Measurements from ENCODE around the gene FAM20B. TPM values are rescaled to one million over a fixed set of nuclear protein-coding genes. Genes with fewer than 3 reads are reported as not detected.

Gene FAM20B
- total and polyA plus RNA-seq, 4 donors, result 3.1 to 39.8 (median 13.6) TPM

DNA sequence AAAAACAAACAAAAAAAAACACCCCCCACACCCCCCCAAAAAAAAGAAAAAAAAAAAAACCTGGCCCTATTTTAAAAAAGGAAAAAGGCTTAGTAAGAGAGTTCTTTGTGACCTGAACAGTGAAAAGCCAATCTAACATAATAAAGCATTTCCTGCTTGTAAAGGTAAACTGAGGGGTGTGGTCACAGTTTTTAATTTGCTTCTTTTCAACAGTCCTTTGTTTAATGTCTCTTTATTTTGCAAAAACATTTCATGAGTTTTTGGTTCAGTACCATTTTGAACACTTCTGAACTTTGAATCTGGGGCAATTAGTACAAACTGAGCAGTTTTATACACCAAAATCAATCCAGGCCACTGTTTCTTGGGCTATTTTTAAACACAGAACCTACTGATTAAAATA is 93.8 kb downstream of the FAM20B start:
- H3K9ac ChIP-seq (ENCODE audit: low read depth in 1 of 2, low read length in 2 of 2), result no peak overlapping the region
- H3K27ac ChIP-seq (ENCODE audit: low read depth in 1 of 2, low read length in 2 of 2), result no peak overlapping the region
- no peak for TF ChIP-seq FOXA1 (IDR thresholded peaks at IDR 0.05)
- peak; percentile 49 to 56 for TF ChIP-seq HNF4A (conservative IDR thresholded peaks at IDR 0.05)
- TF ChIP-seq TAF1 (conservative IDR thresholded peaks at IDR 0.05), result no peak
- no peak for TF ChIP-seq RAD21 (IDR thresholded peaks at IDR 0.05)
- TF ChIP-seq, protein P1, sequence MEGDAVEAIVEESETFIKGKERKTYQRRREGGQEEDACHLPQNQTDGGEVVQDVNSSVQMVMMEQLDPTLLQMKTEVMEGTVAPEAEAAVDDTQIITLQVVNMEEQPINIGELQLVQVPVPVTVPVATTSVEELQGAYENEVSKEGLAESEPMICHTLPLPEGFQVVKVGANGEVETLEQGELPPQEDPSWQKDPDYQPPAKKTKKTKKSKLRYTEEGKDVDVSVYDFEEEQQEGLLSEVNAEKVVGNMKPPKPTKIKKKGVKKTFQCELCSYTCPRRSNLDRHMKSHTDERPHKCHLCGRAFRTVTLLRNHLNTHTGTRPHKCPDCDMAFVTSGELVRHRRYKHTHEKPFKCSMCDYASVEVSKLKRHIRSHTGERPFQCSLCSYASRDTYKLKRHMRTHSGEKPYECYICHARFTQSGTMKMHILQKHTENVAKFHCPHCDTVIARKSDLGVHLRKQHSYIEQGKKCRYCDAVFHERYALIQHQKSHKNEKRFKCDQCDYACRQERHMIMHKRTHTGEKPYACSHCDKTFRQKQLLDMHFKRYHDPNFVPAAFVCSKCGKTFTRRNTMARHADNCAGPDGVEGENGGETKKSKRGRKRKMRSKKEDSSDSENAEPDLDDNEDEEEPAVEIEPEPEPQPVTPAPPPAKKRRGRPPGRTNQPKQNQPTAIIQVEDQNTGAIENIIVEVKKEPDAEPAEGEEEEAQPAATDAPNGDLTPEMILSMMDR (IDR thresholded peaks at IDR 0.05; ENCODE audit: low read depth, low read length, missing input control), result no peak
- TF ChIP-seq NR2F2 (IDR thresholded peaks at IDR 0.05), result no peak
- H3K4me1 ChIP-seq (ENCODE audit: control insufficient read depth in 4 of 4, insufficient read depth in 4 of 4, low read length in 3 of 4), result peaks cover 3 to 23% (median 18%) of the 10 kb centered on the region in 4 donors
- no peaks in the 10 kb centered on the region for H3K9me3 ChIP-seq (ENCODE audit: control insufficient read depth in 4 of 4, low read length in 3 of 4)
- H3K4me3 ChIP-seq (ENCODE audit: low read depth in 1 of 3, low read length in 3 of 3), result no peak overlapping the region
- no peak for DNase-seq (ENCODE audit: low spot score)
- no peaks in the 10 kb centered on the region for H3K27me3 ChIP-seq (ENCODE audit: control insufficient read depth in 4 of 4, insufficient read depth in 4 of 4, low read length in 3 of 4)
- peaks cover 3 to 10% (median 6%) of the 10 kb centered on the region in 4 donors for H3K36me3 ChIP-seq (ENCODE audit: control insufficient read depth in 4 of 4, insufficient read depth in 3 of 4, low read depth in 1 of 4, low read length in 3 of 4)

DNA sequence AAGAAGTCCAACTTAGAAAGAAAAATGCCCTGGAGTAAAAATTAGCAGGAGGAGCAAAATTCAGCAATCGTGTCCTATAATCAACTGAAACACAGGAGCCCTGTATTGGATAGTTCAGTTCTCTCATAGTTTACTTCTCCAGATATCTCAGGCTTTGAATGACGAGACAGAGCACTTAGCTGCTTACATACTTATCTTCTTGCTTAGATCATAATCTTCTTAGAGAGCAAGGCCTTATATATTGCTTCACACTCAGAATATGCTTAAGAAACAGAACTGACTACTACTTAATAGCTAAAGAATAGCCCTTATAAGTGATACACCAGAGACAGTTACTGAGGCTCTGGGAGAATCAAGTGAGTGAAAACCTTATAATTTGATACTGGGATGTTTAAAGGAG is 95.0 kb downstream of the FAM20B start:
- TF ChIP-seq HNF4A (conservative IDR thresholded peaks at IDR 0.05) (no peak), NR2F2 (IDR thresholded peaks at IDR 0.05) (no peak), RAD21 (IDR thresholded peaks at IDR 0.05) (no peak), JUND (IDR thresholded peaks at IDR 0.05) (no peak), FOXA1 (IDR thresholded peaks at IDR 0.05) (no peak), TAF1 (conservative IDR thresholded peaks at IDR 0.05) (no peak), RXRA (IDR thresholded peaks at IDR 0.05) (no peak), FOXA2 (IDR thresholded peaks at IDR 0.05) (no peak), SP1 (IDR thresholded peaks at IDR 0.05) (no peak), GABPA (IDR thresholded peaks at IDR 0.05 in 1 of 2, conservative IDR thresholded peaks at IDR 0.05 in 1 of 2) (no peak), YY1 (IDR thresholded peaks at IDR 0.05) (no peak), EGR1 (IDR thresholded peaks at IDR 0.05; ENCODE audit: low read depth in 2 of 2) (no peak), HNF4G (IDR thresholded peaks at IDR 0.05) (no peak)
- TF ChIP-seq, protein P2, sequence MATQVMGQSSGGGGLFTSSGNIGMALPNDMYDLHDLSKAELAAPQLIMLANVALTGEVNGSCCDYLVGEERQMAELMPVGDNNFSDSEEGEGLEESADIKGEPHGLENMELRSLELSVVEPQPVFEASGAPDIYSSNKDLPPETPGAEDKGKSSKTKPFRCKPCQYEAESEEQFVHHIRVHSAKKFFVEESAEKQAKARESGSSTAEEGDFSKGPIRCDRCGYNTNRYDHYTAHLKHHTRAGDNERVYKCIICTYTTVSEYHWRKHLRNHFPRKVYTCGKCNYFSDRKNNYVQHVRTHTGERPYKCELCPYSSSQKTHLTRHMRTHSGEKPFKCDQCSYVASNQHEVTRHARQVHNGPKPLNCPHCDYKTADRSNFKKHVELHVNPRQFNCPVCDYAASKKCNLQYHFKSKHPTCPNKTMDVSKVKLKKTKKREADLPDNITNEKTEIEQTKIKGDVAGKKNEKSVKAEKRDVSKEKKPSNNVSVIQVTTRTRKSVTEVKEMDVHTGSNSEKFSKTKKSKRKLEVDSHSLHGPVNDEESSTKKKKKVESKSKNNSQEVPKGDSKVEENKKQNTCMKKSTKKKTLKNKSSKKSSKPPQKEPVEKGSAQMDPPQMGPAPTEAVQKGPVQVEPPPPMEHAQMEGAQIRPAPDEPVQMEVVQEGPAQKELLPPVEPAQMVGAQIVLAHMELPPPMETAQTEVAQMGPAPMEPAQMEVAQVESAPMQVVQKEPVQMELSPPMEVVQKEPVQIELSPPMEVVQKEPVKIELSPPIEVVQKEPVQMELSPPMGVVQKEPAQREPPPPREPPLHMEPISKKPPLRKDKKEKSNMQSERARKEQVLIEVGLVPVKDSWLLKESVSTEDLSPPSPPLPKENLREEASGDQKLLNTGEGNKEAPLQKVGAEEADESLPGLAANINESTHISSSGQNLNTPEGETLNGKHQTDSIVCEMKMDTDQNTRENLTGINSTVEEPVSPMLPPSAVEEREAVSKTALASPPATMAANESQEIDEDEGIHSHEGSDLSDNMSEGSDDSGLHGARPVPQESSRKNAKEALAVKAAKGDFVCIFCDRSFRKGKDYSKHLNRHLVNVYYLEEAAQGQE (IDR thresholded peaks at IDR 0.05), result no peak
- TF ChIP-seq, protein P3, sequence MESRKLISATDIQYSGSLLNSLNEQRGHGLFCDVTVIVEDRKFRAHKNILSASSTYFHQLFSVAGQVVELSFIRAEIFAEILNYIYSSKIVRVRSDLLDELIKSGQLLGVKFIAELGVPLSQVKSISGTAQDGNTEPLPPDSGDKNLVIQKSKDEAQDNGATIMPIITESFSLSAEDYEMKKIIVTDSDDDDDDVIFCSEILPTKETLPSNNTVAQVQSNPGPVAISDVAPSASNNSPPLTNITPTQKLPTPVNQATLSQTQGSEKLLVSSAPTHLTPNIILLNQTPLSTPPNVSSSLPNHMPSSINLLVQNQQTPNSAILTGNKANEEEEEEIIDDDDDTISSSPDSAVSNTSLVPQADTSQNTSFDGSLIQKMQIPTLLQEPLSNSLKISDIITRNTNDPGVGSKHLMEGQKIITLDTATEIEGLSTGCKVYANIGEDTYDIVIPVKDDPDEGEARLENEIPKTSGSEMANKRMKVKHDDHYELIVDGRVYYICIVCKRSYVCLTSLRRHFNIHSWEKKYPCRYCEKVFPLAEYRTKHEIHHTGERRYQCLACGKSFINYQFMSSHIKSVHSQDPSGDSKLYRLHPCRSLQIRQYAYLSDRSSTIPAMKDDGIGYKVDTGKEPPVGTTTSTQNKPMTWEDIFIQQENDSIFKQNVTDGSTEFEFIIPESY (IDR thresholded peaks at IDR 0.05), result no peak
- TF ChIP-seq, protein P1 (IDR thresholded peaks at IDR 0.05; ENCODE audit: low read depth, low read length, missing input control), result no peak
- TF ChIP-seq, protein P4, sequence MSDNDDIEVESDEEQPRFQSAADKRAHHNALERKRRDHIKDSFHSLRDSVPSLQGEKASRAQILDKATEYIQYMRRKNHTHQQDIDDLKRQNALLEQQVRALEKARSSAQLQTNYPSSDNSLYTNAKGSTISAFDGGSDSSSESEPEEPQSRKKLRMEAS (IDR thresholded peaks at IDR 0.05), result no peak
- TF ChIP-seq, protein P5, sequence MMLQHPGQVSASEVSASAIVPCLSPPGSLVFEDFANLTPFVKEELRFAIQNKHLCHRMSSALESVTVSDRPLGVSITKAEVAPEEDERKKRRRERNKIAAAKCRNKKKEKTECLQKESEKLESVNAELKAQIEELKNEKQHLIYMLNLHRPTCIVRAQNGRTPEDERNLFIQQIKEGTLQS (IDR thresholded peaks at IDR 0.05), result no peak
- Histone ChIP-seq H3K9me3 (ENCODE audit: control insufficient read depth in 4 of 4, low read length in 3 of 4) (no peaks in the 10 kb centered on the region), H3K4me1 (ENCODE audit: control insufficient read depth in 4 of 4, insufficient read depth in 4 of 4, low read length in 3 of 4) (peaks cover 3 to 23% (median 18%) of the 10 kb centered on the region in 4 donors), H3K9ac (ENCODE audit: low read depth in 1 of 2, low read length in 2 of 2) (no peak overlapping the region), H3K27me3 (ENCODE audit: control insufficient read depth in 4 of 4, insufficient read depth in 4 of 4, low read length in 3 of 4) (no peaks in the 10 kb centered on the region), H3K36me3 (ENCODE audit: control insufficient read depth in 4 of 4, insufficient read depth in 3 of 4, low read depth in 1 of 4, low read length in 3 of 4) (peaks cover 1 to 8% (median 6%) of the 10 kb centered on the region in 4 donors), H3K27ac (ENCODE audit: low read depth in 1 of 2, low read length in 2 of 2) (no peak overlapping the region), H3K4me3 (ENCODE audit: low read depth in 1 of 3, low read length in 3 of 3) (no peak overlapping the region)
- no peak for DNase-seq (ENCODE audit: low spot score)
- 69% methylated on average over 2 of the region's 2 CpGs for WGBS

All from liver (tissue), 9 donors.